Endometrial microvascular endothelial cells (primary cell): ENCODE results near the gene PRRG3. TPM values are rescaled to one million over a fixed set of nuclear protein-coding genes. Genes with fewer than 3 reads are reported as not detected.

ENCODE experiments used
- total RNA-seq: library from RNA; depleted of rRNA; stranded (reverse); fragments of >200 nt; gene quantifications from one replicate; pipeline ENCODE4 v1.2.3, GENCODE V29; 2015; ENCODE audit errors: inconsistent ontology term

PRRG3 gene
- total RNA-seq, 1 donor from 2014 or later, result not detected

Other genes with a start within 250 kb of the PRRG3 start
- gene PASD1, start 131.8 kb upstream of the PRRG3 start, total RNA-seq, result not detected
- not detected for gene FATE1, start 20.6 kb downstream of the PRRG3 start, total RNA-seq
- gene CNGA2, start 39.3 kb downstream of the PRRG3 start, total RNA-seq, result not detected
- not detected for gene MAGEA4, start 217.4 kb downstream of the PRRG3 start, total RNA-seq